Loucy (cell line): ENCODE results near the gene TOP1.

Source experiments
- EZH2phosphoT487 ChIP-seq: fragments of 200-600 bp; IDR thresholded peaks from 2 replicates; pipeline ENCODE4 v1.6.1; 2018; ENCODE audit warnings: antibody characterized with exemption, mild to moderate bottlenecking, moderate library complexity, borderline replicate concordance
- TF ChIP-seq, protein P1 (sequence below): fragments of 200-600 bp; sonication (generic); conservative IDR thresholded peaks from 2 replicates; pipeline ENCODE4 v1.5.1; 2014; ENCODE audit warnings: mild to moderate bottlenecking, antibody characterized with exemption, low read length

DNA sequence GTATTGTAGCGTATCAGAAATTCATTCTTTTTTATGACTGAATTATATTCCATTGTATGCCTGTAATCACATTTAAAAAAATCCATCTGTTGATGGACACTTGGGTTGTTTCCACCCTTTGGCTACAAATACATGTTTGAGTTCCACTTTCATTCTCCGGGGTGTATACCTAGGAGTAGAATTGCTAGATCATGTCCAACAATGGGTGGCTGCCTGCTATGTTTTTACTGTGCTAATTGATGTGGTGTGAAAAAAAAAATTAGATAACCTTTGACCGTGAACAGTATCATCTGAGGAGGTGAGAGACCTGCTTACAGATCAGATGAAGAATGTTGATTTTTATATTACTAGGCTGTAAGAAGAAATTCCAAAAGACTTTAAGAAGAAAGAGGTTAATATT is 37.1 kb downstream of the TOP1 start:
- TF ChIP-seq, protein P1, sequence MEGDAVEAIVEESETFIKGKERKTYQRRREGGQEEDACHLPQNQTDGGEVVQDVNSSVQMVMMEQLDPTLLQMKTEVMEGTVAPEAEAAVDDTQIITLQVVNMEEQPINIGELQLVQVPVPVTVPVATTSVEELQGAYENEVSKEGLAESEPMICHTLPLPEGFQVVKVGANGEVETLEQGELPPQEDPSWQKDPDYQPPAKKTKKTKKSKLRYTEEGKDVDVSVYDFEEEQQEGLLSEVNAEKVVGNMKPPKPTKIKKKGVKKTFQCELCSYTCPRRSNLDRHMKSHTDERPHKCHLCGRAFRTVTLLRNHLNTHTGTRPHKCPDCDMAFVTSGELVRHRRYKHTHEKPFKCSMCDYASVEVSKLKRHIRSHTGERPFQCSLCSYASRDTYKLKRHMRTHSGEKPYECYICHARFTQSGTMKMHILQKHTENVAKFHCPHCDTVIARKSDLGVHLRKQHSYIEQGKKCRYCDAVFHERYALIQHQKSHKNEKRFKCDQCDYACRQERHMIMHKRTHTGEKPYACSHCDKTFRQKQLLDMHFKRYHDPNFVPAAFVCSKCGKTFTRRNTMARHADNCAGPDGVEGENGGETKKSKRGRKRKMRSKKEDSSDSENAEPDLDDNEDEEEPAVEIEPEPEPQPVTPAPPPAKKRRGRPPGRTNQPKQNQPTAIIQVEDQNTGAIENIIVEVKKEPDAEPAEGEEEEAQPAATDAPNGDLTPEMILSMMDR: no peak
- no peak for TF ChIP-seq EZH2phosphoT487
